Activated T-helper 1 cell treated with anti-CD3 and anti-CD28 coated beads, Interleukin-2, amount 50 U/mL, for 16 hours (primary cell): Measurements from ENCODE around the gene SYCE1.
A peak's percentile ranks its signal among the peaks of the same experiment; 100 is the strongest.
"Not testable (repeated sequence)": the region's sequence is repeated elsewhere in the genome, so short reads cannot be mapped to it uniquely, and the experiment has no call there.

Source experiments
- DNase-seq, 2 donors: peaks; one replicate each; pipeline ENCODE4 v3.0.0-alpha.2; 2020; ENCODE audit warnings: low read depth in 1 of 2, low spot score in 1 of 2

Gene SYCE1

GRCh38 chr10:133559216-133559615, 6.2 kb downstream of the SYCE1 start:
- no peak for DNase-seq

DNA sequence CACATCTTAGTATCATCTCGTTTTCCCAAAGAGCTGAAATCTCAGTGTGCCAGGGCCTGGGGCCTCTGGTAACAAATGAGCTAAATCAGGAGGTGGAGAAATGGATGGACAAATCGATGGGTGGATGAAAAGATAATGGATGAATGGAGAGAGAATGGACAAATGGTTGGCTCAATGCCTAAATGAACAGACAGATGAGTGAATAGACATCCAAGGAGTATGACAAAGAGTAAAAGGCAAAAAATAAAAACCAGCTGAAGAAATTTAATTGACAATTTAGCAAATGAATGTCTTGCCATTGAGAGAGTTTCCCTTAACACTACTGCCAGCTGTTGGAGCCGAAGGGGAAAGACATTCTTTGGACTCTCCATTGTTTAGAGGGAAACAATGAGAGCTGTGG, 8.0 kb downstream of the SYCE1 start:
- DNase-seq: no peak

GRCh38 chr10:133555521-133555920, 9.9 kb downstream of the SYCE1 start:
- no peak for DNase-seq

GRCh38 chr10:133554600-133554999, 10.8 kb downstream of the SYCE1 start:
- no peak for DNase-seq

GRCh38 chr10:133544506-133544905, 20.9 kb downstream of the SYCE1 start:
- DNase-seq: no peak

DNA sequence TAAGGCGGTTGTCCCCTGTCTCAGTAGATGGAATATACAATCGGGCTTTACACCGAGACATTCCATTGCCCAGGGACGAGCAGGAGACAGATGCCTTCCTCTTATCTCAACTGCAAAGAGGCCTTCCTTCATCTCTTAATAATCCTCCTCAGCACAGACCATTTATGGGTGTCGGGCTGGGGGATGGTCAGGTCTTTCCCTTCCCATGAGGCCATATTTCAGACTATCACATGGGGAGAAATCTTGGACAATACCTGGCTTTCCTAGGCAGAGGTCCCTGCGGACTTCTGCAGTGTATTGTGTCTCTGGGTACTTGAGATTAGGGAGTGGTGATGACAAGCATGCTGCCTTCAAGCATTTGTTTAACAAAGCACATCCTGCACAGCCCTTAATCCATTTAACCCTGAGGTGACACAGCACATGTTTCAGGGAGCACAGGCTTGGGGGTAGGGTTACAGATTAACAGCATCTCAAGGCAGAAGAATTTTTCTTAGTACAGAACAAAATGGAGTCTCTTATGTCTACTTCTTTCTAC, 23.9 kb downstream of the SYCE1 start:
- not testable (repeated sequence) for DNase-seq

DNA sequence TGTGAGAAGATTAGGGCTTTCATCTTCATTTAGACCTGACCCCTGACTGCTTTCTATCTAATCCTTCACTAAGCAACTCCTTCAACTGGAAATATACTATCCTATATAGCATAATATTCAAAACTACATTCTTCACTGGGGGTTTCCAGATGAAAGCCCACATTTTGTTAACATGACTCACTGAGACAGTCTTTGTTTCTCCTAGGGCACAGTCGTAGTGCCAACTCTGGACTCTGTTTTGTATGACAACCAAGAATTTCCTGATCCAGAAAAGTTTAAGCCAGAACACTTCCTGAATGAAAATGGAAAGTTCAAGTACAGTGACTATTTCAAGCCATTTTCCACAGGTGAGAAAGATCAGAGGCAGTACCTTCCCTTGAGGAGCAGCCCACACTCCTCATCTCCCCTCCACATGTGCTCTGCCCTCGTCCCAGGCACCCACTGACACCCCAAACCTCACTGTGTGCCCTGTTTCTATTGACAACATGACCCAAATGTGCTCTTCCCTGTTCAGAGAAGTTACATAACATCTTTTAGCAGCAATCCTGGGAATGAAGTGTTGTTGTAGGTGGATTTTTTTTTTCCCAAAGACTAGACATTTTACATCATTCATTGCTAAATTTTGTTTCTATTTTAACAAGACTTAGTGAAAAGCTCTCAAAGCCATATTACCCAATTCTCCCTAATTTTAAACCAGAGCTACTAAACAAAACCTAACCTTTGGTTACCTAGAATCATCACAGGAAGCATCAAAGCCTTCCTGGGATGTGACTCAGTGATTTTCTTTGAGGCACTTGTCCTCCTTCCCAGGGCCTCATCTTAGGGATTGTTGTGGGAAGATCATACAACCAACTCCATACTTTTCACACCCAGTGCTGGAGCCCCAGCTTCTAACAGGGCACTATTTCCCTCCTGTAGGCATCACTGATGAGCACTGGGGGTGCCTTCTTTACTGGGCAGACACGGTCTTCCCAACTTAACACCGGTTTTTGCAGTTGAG, 27.5 kb downstream of the SYCE1 start:
- DNase-seq: no peak

DNA sequence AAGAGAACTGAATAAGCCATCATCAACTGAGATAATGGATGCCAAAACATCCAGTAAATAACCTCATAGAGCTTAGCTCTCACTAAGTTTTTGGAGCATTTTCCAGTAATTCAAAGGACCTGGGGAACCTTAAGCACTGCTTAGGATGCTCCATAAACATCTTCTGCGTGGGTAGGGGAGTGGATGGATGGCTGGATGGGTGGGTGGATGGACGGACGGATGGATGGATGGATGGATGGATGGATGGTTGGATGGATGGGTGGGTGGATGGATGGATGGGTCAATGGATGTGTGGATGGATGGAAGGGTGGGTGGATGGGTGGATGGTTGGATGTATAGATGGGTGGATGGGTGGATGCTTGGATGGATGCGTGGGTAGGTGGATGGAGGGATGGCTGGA, 29.2 kb downstream of the SYCE1 start:
- DNase-seq: no peak

- DNase-seq: no peak
Observed at GRCh38 chr10:133534417-133534816, 31.0 kb downstream of the SYCE1 start.

DNA sequence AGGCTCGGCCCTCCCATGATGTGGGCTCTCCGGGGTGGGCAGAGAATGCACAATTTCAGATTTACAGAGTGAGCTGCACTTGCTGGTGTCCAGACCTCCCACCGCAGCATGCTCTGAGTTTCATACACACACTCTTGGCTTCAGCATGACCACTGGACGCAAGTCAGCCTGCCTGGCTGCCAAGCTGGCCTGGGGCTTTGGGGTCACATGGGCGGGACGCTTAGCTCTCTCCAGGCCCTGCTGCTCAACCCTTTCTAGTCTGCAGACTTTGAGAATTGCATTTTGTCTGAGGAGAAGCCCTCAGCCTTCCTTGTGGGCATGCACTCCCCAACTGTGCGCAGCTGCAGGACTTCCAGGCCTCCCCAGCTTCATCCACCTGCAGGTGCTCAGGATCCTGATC, 32.5 kb downstream of the SYCE1 start:
- no peak for DNase-seq

GRCh38 chr10:133530506-133530905, 34.9 kb downstream of the SYCE1 start:
- DNase-seq: no peak

GRCh38 chr10:133529576-133529946, 35.8 kb downstream of the SYCE1 start:
- DNase-seq: no peak

DNA sequence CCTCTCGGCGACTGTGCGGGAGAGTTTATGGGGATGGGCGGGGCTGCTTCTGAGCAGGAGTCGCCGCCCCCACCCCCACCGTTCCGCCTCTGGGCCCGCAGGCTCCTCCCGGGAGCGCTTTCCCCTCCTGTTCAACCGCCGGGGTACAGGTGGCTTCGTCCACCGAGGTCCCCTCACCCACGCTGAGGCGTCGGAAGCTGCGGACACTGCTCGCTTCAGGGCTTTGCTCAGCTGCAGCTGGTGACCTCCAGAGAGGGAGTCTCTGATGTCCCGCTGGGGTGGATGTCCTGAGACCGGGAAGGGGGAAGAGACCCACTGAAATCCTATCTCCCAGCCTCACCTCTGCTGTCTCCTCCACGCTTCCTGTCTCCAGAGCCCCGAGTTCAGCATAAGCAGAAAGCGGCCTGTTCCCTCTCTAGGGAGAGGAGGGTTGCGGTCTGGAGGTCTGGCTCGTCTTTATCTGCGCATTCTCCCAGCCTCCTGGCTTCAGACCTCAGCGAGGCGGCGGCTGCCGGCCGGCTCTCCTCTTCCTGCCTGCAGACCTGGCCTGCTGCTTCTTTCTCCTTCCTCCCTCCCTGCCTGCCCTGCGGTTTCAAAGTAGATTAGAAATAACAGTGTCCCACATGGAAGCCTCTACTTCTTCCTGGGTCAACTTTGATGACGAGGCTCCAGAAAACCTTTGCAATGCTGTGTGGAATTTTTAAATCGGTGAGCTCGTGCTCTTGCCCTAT, 36.4 kb downstream of the SYCE1 start:
- no peak for DNase-seq

DNA sequence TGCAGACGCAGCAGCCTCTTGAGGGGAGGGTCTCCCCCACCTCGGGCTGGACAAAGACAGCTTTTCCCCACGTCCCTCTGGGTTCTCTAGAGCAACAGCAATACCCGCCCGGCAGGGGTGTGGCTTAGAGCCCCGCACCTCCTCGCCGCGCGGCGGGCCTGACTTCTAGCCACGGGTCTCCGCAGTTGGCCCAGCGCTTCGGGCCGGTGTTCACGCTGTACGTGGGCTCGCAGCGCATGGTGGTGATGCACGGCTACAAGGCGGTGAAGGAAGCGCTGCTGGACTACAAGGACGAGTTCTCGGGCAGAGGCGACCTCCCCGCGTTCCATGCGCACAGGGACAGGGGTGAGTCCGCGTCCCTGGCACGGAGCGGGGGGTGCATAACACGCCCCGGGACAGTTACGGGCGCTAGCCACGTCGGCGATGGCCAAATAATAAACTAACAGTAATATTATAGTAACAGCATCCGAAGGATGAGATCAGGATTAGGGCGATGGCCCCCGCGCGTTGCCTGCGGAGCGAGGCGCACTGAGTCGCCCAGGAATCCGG, 37.0 kb downstream of the SYCE1 start:
- DNase-seq: no peak

GRCh38 chr10:133527771-133528271, 37.6 kb downstream of the SYCE1 start:
- no peak for DNase-seq

DNA sequence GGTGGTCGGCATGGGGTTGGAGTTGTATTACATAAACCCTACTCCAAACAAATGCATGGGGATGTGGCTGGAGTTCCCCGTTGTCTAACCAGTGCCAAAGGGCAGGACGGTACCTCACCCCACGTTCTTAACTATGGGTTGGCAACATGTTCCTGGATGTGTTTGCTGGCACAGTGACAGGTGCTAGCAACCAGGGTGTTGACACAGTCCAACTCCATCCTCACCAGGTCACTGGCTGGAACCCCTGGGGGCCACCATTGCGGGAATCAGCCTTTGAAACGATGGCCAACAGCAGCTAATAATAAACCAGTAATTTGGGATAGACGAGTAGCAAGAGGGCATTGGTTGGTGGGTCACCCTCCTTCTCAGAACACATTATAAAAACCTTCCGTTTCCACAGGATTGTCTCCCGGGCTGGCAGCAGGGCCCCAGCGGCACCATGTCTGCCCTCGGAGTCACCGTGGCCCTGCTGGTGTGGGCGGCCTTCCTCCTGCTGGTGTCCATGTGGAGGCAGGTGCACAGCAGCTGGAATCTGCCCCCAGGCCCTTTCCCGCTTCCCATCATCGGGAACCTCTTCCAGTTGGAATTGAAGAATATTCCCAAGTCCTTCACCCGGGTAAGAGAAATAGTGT, 38.3 kb downstream of the SYCE1 start, which contains the start of gene CYP2E1:
Gene CYP2E1, plus strand, starts transcription at position 407 of the 632 bp plus-strand sequence. Its CDS starts 33 bp downstream, at position 440.
- no peak for DNase-seq

- no peak for DNase-seq
Observed at GRCh38 chr10:133525444-133525843, 39.9 kb downstream of the SYCE1 start.

- DNase-seq: no peak
Observed at GRCh38 chr10:133523631-133524203, 41.7 kb downstream of the SYCE1 start.

GRCh38 chr10:133520193-133520738, 45.1 kb downstream of the SYCE1 start:
- DNase-seq: peak; percentile 86 to 90

- DNase-seq: not testable (repeated sequence)
Observed at GRCh38 chr10:133518517-133518916, 46.9 kb downstream of the SYCE1 start.
